ENCODE data around the gene POLR2H.

DNA sequence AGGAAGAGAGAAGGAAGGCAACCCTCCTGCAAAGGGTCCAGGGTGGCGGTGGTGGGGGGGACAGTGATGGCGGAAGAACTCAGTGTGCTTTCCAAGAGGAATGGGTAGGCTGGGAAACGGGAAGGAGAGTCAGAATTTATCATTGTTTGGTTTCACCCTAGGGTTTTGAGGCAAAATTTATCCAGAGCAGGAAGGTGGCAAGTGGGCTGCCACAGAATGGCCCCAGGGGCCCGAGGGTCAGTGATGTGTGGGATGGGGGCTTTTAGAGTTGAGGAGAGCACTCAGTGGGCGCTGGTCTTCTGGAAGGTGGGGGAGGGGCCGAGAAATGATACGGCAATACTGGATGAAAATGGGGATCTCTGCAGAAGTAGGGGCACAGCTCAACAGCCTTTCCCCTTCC lies 23.5 kb upstream of the POLR2H start:
- TF ChIP-seq, protein P1, sequence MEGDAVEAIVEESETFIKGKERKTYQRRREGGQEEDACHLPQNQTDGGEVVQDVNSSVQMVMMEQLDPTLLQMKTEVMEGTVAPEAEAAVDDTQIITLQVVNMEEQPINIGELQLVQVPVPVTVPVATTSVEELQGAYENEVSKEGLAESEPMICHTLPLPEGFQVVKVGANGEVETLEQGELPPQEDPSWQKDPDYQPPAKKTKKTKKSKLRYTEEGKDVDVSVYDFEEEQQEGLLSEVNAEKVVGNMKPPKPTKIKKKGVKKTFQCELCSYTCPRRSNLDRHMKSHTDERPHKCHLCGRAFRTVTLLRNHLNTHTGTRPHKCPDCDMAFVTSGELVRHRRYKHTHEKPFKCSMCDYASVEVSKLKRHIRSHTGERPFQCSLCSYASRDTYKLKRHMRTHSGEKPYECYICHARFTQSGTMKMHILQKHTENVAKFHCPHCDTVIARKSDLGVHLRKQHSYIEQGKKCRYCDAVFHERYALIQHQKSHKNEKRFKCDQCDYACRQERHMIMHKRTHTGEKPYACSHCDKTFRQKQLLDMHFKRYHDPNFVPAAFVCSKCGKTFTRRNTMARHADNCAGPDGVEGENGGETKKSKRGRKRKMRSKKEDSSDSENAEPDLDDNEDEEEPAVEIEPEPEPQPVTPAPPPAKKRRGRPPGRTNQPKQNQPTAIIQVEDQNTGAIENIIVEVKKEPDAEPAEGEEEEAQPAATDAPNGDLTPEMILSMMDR (IDR thresholded peaks at IDR 0.05): no peak
- TF ChIP-seq EP300 (IDR thresholded peaks at IDR 0.05; ENCODE audit: low read depth) (no peak), POLR2A (IDR thresholded peaks at IDR 0.05) (no peak), POLR2AphosphoS5 (IDR thresholded peaks at IDR 0.05) (no peak)

Measured in transverse colon (tissue), 4 donors.